Trophoblast cell (in vitro differentiated cells and primary cell): ENCODE data around the gene SSH2.
A peak's percentile ranks its signal among the peaks of the same experiment; 100 is the strongest.

Experiments used
- DNase-seq, 2 donors: peaks; one replicate each; pipeline ENCODE4 v3.0.0-alpha.2; 2016
- H2AFZ ChIP-seq: 2 replicates; pipeline ENCODE4 v1.6.1; 2013; ENCODE audit warnings: low read length, moderate library complexity, mild to moderate bottlenecking; ENCODE audit not compliant: insufficient read depth, poor library complexity
- H2AK5ac ChIP-seq: 2 replicates; pipeline ENCODE4 v1.6.1; 2013; ENCODE audit warnings: mild to moderate bottlenecking, low read length
- H2BK120ac ChIP-seq: 2 replicates; pipeline ENCODE4 v1.6.1; 2013; ENCODE audit warnings: low read length, mild to moderate bottlenecking, moderate library complexity; ENCODE audit not compliant: insufficient read depth, poor library complexity
- H2BK12ac ChIP-seq: 2 replicates; pipeline ENCODE4 v1.6.1; 2013; ENCODE audit warnings: mild to moderate bottlenecking, low read length, moderate library complexity
- H2BK5ac ChIP-seq: 2 replicates; pipeline ENCODE4 v1.6.1; 2013; ENCODE audit warnings: low read length, low read depth, moderate library complexity, mild to moderate bottlenecking; ENCODE audit not compliant: poor library complexity
- H3K14ac ChIP-seq: 2 replicates; pipeline ENCODE4 v1.6.1; 2013; ENCODE audit warnings: mild to moderate bottlenecking, low read length
- H3K18ac ChIP-seq: 2 replicates; pipeline ENCODE4 v1.6.1; 2013; ENCODE audit warnings: mild to moderate bottlenecking, low read length
- H3K23ac ChIP-seq: 2 replicates; pipeline ENCODE4 v1.6.1; 2013; ENCODE audit warnings: low read length
- H3K27ac ChIP-seq: 2 replicates; pipeline ENCODE4 v1.5.1; 2013; ENCODE audit warnings: low read depth, mild to moderate bottlenecking, inconsistent platforms, low read length, moderate library complexity
- H3K27me3 ChIP-seq: 2 replicates; pipeline ENCODE4 v1.6.1; 2013; ENCODE audit warnings: inconsistent platforms, mild to moderate bottlenecking, low read length, moderate library complexity; ENCODE audit not compliant: insufficient read depth
- H3K36me3 ChIP-seq, 2 experiments: 1 replicate in 1 of 2; 2 replicates in 1 of 2; pipeline ENCODE4 v1.6.1; 2013; ENCODE audit warnings: low read length in 2 of 2, mild to moderate bottlenecking in 2 of 2, moderate library complexity in 1 of 2; ENCODE audit not compliant: insufficient read depth in 2 of 2, control insufficient read depth in 1 of 2
- H3K4ac ChIP-seq: 2 replicates; pipeline ENCODE4 v1.6.1; 2013; ENCODE audit warnings: low read depth, mild to moderate bottlenecking, low read length, moderate library complexity
- H3K4me1 ChIP-seq, 2 experiments: 1 replicate in 1 of 2; 2 replicates in 1 of 2; pipeline ENCODE4 v1.6.1; 2013; ENCODE audit warnings: low read length in 2 of 2, mild to moderate bottlenecking in 2 of 2, moderate library complexity in 1 of 2; ENCODE audit not compliant: insufficient read depth in 2 of 2, control insufficient read depth in 1 of 2
- H3K4me2 ChIP-seq: 2 replicates; pipeline ENCODE4 v1.6.1; 2013; ENCODE audit warnings: inconsistent platforms, mild to moderate bottlenecking, low read length, moderate library complexity
- H3K4me3 ChIP-seq: 2 replicates; pipeline ENCODE4 v1.5.1; 2013; ENCODE audit warnings: mild to moderate bottlenecking, low read depth, low read length, inconsistent platforms
- H3K79me1 ChIP-seq: one replicate; pipeline ENCODE4 v1.6.1; 2013; ENCODE audit warnings: low read length
- H3K79me2 ChIP-seq: 2 replicates; pipeline ENCODE4 v1.6.1; 2013; ENCODE audit warnings: low read length, mild to moderate bottlenecking; ENCODE audit not compliant: control insufficient read depth, insufficient read depth, poor library complexity
- H3K9ac ChIP-seq: 2 replicates; pipeline ENCODE4 v1.6.1; 2013; ENCODE audit warnings: mild to moderate bottlenecking, low read length
- H3K9me3 ChIP-seq: 2 replicates; pipeline ENCODE4 v1.6.1; 2013; ENCODE audit warnings: low read depth, mild to moderate bottlenecking, control low read depth, inconsistent platforms, low read length; ENCODE audit not compliant: insufficient read depth
- H4K12ac ChIP-seq: 2 replicates; pipeline ENCODE4 v1.6.1; 2013; ENCODE audit warnings: low read depth, mild to moderate bottlenecking, low read length, moderate library complexity
- H4K8ac ChIP-seq: 2 replicates; pipeline ENCODE4 v1.6.1; 2013; ENCODE audit warnings: low read depth, mild to moderate bottlenecking, low read length, moderate library complexity
- H4K91ac ChIP-seq: one replicate; pipeline ENCODE4 v1.6.1; 2013; ENCODE audit warnings: low read depth, mild to moderate bottlenecking, low read length, moderate library complexity
- WGBS: extraction: QIAGEN DNeasy Blood & Tissue Kit; methylation state at CpG from one replicate; pipeline ENCODE4 v1.1.7; 2013; ENCODE audit warnings: missing lambda C conversion rate; ENCODE audit not compliant: insufficient read length, insufficient coverage; ENCODE audit errors: extremely low coverage; 5-methylcytosine and 5-hydroxymethylcytosine counted together

The SSH2 gene

DNA sequence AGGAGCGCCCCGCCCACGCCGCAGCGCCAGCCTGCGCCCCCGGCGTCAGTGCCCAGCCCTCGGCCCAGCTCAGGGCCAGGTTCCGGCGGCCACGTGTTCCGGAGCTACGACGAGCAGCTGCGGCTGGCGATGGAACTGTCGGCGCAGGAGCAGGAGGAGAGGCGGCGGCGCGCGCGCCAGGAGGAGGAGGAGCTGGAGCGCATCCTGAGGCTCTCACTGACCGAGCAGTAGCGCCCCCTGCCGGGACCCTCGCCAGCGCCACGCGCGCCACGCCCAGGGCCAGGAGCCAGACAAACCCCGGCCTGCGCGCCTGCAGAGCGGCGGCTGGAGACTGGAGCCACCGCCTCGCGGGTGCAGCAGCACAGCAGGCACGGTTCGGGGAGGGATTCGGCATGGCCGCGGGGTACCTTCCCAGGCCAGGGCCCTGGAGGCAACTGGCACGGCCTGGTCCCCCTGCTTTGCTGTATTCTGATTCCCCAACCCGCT, 316.6 kb downstream of the SSH2 start:
- H3K14ac ChIP-seq: peak overlapping the region; percentile 36
- H4K91ac ChIP-seq: no peak overlapping the region
- H3K9me3 ChIP-seq: peaks cover 16% of the 10 kb centered on the region
- H3K79me2 ChIP-seq: no peaks in the 10 kb centered on the region
- H2AFZ ChIP-seq: peak overlapping the region; percentile 39
- H2BK5ac ChIP-seq: no peak overlapping the region
- H4K8ac ChIP-seq: peak overlapping the region; percentile 39
- no peak overlapping the region for H3K18ac ChIP-seq
- peak; percentile 98 to 99 for DNase-seq
- no peak overlapping the region for H2BK120ac ChIP-seq
- no peak overlapping the region for H2BK12ac ChIP-seq
- H3K4ac ChIP-seq: no peak overlapping the region
- peaks cover 16% of the 10 kb centered on the region for H3K27me3 ChIP-seq
- peak overlapping the region; percentile 57 for H3K4me3 ChIP-seq
- peaks cover 6% of the 10 kb centered on the region for H3K79me1 ChIP-seq
- H4K12ac ChIP-seq: peak overlapping the region; percentile 19
- H3K9ac ChIP-seq: no peak overlapping the region
- no peaks in the 10 kb centered on the region for H3K36me3 ChIP-seq
- H3K4me2 ChIP-seq: peak overlapping the region; percentile 66
- H3K4me1 ChIP-seq: peaks cover 21 to 30% of the 10 kb centered on the region in 2 experiments
- H3K23ac ChIP-seq: no peak overlapping the region
- whole genome bisulfite sequencing: no CpG with 5 or more reads among the region's 50 CpGs
- H2AK5ac ChIP-seq: no peak overlapping the region
- H3K27ac ChIP-seq: no peak overlapping the region

DNA sequence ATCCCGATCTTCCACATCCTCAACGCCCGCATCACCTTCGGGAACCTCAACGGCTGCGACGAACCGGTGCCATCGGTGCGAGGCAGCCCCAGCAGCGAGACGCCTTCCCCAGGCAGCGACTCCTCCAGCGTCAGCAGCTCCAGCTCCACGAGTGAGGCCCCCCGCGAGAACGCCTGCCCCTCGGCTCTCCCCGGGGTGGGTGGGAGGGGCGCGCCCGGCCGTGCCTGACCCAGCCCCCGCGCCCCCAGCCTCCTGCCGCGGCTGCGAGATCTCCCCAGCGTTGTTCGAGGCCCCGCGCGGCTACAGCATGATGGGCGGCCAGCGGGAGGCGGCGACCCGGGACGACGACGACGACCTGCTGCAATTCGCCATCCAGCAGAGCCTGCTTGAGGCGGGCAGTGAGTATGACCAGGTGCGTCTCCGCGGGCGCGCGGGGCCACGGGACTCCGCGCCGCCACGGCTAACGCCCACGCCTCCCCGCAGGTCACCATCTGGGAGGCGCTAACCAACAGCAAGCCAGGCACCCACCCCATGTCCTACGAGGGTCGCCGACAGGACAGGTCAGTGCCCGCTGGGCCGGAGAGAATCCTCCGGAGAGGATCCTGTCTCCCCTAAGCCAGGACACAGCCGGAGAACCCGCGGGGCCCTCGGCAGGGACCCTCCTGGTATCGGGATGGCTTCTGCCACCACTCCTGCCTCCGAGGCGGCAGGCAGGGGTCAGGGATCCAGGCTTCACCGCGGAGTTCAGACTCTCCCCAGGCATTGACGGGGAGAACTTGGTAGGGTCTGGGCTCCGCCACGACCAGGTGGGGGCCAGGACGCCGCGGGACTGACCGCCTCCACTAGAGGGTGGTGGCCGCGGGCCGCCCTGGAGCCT, 317.4 kb downstream of the SSH2 start:
- Histone ChIP-seq H2BK120ac (no peak overlapping the region), H3K9ac (no peak overlapping the region), H3K79me1 (peaks cover 2% of the 10 kb centered on the region), H4K8ac (no peak overlapping the region), H2BK5ac (no peak overlapping the region), H4K12ac (no peak overlapping the region), H2AFZ (no peak overlapping the region), H3K79me2 (no peaks in the 10 kb centered on the region), H2BK12ac (no peak overlapping the region), H3K9me3 (peaks cover 16% of the 10 kb centered on the region), H3K18ac (no peak overlapping the region), H3K27ac (no peak overlapping the region), H3K4me1 (peaks cover 15 to 24% of the 10 kb centered on the region in 2 experiments), H3K23ac (no peak overlapping the region), H3K27me3 (peaks cover 16% of the 10 kb centered on the region), H3K14ac (no peak overlapping the region), H4K91ac (no peak overlapping the region), H3K4ac (no peak overlapping the region), H2AK5ac (no peak overlapping the region), H3K4me3 (no peak overlapping the region), H3K4me2 (peak overlapping the region; percentile 66), H3K36me3 (no peaks in the 10 kb centered on the region)
- peak in 1 of 2 donors; percentile 71 for DNase-seq
- no CpG with 5 or more reads among the region's 85 CpGs for WGBS

DNA sequence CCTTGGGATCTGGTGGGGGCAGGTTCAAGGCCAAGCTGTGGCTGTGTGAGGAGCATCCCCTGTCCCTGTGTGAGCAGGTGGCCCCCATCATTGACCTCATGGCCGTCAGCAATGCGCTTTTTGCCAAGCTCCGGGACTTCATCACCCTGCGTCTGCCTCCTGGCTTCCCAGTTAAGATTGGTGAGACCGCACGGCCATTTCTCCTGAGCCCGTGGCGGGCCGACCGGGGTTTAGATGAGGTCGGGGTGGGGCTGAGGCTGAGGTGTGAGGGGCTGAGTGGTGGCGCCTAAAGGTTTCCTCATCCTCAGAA, 318.0 kb downstream of the SSH2 start:
- H3K36me3 ChIP-seq: no peaks in the 10 kb centered on the region
- H2BK5ac ChIP-seq: no peak overlapping the region
- peaks cover 1% of the 10 kb centered on the region for H3K79me1 ChIP-seq
- H3K4ac ChIP-seq: no peak overlapping the region
- peaks cover 9 to 18% of the 10 kb centered on the region in 2 experiments for H3K4me1 ChIP-seq
- no peak overlapping the region for H4K12ac ChIP-seq
- no peak overlapping the region for H4K91ac ChIP-seq
- no peak overlapping the region for H3K14ac ChIP-seq
- H3K4me3 ChIP-seq: no peak overlapping the region
- H2AFZ ChIP-seq: no peak overlapping the region
- no peak overlapping the region for H3K23ac ChIP-seq
- no peak overlapping the region for H3K27ac ChIP-seq
- no peaks in the 10 kb centered on the region for H3K79me2 ChIP-seq
- no CpG with 5 or more reads among the region's 12 CpGs for WGBS
- no peak overlapping the region for H3K4me2 ChIP-seq
- H4K8ac ChIP-seq: no peak overlapping the region
- no peak overlapping the region for H2AK5ac ChIP-seq
- no peak overlapping the region for H2BK120ac ChIP-seq
- peaks cover 12% of the 10 kb centered on the region for H3K27me3 ChIP-seq
- no peak overlapping the region for H3K9ac ChIP-seq
- DNase-seq: peak in 1 of 2 donors; percentile 58
- no peak overlapping the region for H2BK12ac ChIP-seq
- H3K9me3 ChIP-seq: peaks cover 13% of the 10 kb centered on the region
- no peak overlapping the region for H3K18ac ChIP-seq

DNA sequence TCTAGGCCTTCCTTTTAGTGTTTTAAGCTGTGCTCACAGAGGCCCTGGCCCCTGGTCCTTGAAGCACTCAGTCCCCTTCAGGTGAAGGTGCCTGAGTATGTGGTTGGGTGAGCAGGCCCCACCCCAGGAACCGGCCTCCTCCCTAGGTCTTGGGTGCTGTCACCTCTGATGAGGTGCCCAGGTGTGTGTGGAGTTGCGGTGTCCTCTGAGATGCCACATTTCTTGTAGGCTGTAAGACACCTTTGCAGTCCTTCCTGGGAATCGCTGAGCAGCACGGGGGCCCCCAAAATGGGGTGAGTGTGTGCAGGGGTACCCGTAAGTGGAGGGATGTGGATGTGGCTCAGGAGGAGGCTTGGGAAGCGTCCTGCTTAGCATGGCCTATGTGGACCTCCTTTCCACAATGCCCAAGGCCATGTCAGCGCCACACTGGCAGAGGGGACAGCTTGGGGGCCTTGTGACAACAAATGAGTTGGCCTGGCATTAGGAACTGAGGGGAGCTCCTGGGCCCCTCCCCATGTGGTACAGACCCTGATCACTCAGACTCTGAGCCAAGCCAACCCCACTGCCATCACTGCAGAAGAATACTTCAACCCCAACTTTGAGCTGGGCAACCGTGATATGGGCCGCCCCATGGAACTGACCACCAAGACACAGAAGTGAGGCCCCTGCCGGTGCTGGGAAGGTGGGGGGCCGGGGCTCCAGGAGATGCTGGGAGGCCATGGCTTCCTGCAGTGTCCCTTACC, 318.5 kb downstream of the SSH2 start:
- no CpG with 5 or more reads among the region's 11 CpGs for WGBS
- Histone ChIP-seq H3K79me2 (no peaks in the 10 kb centered on the region), H3K4ac (no peak overlapping the region), H4K12ac (no peak overlapping the region), H4K8ac (no peak overlapping the region), H3K36me3 (no peaks in the 10 kb centered on the region), H2AK5ac (no peak overlapping the region), H2BK120ac (no peak overlapping the region), H2AFZ (no peak overlapping the region), H3K79me1 (peaks cover 1% of the 10 kb centered on the region), H3K23ac (no peak overlapping the region), H3K9me3 (peaks cover 13% of the 10 kb centered on the region), H3K4me3 (no peak overlapping the region), H3K9ac (no peak overlapping the region), H3K4me1 (peaks cover 7 to 17% of the 10 kb centered on the region in 2 experiments), H3K4me2 (no peak overlapping the region), H3K27ac (no peak overlapping the region), H3K27me3 (peaks cover 8% of the 10 kb centered on the region), H3K18ac (no peak overlapping the region), H2BK12ac (no peak overlapping the region), H3K14ac (no peak overlapping the region), H2BK5ac (no peak overlapping the region), H4K91ac (no peak overlapping the region)
- DNase-seq: no peak
